ENCODE measurements around the gene HDHD5. TPM values are rescaled to one million over a fixed set of nuclear protein-coding genes. Genes with fewer than 3 reads are reported as not detected.

HDHD5 gene
- total RNA-seq, 1 donor from 2014 or later, result 52.6 TPM

DNA sequence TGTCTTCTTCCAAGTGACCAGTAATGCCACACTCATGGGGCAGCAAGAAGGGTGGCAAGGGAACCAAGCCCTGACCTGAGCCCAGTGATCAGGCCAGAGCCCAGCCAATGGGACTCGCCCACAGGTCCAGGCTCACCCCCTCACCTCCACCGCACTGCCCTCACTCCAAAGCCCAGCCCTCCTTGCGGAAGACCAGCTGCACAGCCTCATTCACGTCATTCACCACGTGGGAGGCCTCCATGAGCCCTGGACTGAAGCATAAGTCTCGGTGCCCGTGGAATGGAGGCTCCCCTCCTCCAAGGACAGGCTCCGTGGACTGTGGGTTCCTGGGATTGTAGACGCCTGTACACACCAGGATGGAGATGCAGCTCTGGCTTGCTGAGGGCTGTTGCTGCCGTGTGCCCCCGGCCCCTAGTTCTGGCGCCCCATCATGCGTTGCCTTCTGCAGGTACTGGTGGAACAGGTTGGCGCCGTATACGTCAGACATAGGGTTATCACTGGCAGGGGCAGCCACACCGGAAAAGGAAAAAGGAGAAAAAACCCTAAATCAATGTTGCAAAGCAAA is 21.1 kb downstream of the HDHD5 start:
- intact Hi-C loops (cut with micrococcal nuclease), result no loop called here
- DNase-seq, result no peak
- Histone ChIP-seq H3K4me3 (no peak overlapping the region), H3K27ac (replicated peaks) (no peak overlapping the region), H3K36me3 (peaks cover 42% of the 10 kb centered on the region), H3K9me3 (replicated peaks) (no peaks in the 10 kb centered on the region), H3K27me3 (ENCODE audit: low read depth) (no peaks in the 10 kb centered on the region), H3K4me1 (peaks cover 47% of the 10 kb centered on the region)
- TF ChIP-seq, protein P1, sequence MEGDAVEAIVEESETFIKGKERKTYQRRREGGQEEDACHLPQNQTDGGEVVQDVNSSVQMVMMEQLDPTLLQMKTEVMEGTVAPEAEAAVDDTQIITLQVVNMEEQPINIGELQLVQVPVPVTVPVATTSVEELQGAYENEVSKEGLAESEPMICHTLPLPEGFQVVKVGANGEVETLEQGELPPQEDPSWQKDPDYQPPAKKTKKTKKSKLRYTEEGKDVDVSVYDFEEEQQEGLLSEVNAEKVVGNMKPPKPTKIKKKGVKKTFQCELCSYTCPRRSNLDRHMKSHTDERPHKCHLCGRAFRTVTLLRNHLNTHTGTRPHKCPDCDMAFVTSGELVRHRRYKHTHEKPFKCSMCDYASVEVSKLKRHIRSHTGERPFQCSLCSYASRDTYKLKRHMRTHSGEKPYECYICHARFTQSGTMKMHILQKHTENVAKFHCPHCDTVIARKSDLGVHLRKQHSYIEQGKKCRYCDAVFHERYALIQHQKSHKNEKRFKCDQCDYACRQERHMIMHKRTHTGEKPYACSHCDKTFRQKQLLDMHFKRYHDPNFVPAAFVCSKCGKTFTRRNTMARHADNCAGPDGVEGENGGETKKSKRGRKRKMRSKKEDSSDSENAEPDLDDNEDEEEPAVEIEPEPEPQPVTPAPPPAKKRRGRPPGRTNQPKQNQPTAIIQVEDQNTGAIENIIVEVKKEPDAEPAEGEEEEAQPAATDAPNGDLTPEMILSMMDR (IDR thresholded peaks at IDR 0.05; ENCODE audit: borderline replicate concordance), result no peak

DNA sequence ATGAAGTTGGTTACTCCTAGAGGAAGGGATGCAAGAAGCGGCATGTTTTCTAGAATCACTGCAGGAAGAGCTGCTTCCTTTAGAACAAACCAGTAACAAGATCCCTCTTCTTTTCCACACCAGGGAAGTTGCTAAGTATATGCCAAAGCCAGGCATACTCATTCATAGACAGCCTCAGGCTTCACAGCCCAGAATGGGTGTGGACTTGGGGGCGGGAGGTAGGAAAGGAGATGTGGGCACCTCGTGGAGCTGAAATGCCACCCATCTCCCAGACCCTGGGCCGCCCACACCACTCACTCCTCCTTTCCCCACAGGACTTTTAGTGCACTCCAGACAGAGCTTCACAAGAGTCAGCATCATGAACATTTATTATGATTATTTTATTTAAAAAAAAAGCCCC is 21.9 kb downstream of the HDHD5 start:
- Histone ChIP-seq H3K4me1 (peaks cover 51% of the 10 kb centered on the region), H3K4me3 (no peak overlapping the region), H3K36me3 (peaks cover 34% of the 10 kb centered on the region), H3K27ac (replicated peaks) (no peak overlapping the region), H3K27me3 (ENCODE audit: low read depth) (no peaks in the 10 kb centered on the region), H3K9me3 (replicated peaks) (no peaks in the 10 kb centered on the region)
- no peak for DNase-seq
- intact Hi-C loops (cut with micrococcal nuclease), result no loop called here
- TF ChIP-seq, protein P1 (IDR thresholded peaks at IDR 0.05; ENCODE audit: borderline replicate concordance), result no peak

DNA sequence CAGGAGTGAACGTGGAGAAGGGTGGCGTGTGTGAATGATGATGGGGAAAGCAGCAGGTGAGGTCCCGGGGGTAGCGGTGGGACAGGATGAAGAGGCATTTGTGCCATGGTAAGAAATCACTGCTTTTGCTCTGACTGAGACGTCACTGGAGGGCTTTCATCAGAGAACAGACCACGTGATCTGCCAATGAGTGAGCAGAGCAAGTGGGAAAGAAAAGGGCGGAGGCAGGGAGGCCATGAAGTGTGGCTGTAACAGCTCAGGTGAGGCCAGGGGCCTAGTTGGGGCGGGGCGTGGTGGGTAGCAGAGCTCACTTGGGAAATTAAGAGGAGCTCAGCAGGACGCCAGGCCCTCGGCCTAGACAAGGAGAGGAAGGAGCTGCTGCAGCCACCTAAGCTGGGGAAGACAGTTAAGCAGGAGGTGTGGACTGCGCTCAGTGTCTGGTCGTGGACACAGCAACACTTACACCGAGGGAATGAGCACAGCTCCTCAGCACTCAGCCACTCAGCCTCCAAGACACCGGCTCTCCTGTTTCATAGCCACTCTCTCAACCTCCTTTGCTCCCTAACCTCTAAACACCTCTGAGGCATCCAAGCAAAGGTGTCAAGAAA is 23.8 kb downstream of the HDHD5 start:
- no peak overlapping the region for H3K4me3 ChIP-seq
- no peaks in the 10 kb centered on the region for H3K27me3 ChIP-seq (ENCODE audit: low read depth)
- intact Hi-C loops (cut with micrococcal nuclease), result no loop called here
- TF ChIP-seq, protein P1 (IDR thresholded peaks at IDR 0.05; ENCODE audit: borderline replicate concordance), result no peak
- DNase-seq, result no peak
- H3K36me3 ChIP-seq, result peaks cover 17% of the 10 kb centered on the region
- H3K27ac ChIP-seq (replicated peaks), result no peak overlapping the region
- H3K9me3 ChIP-seq (replicated peaks), result no peaks in the 10 kb centered on the region
- H3K4me1 ChIP-seq, result peaks cover 45% of the 10 kb centered on the region

DNA sequence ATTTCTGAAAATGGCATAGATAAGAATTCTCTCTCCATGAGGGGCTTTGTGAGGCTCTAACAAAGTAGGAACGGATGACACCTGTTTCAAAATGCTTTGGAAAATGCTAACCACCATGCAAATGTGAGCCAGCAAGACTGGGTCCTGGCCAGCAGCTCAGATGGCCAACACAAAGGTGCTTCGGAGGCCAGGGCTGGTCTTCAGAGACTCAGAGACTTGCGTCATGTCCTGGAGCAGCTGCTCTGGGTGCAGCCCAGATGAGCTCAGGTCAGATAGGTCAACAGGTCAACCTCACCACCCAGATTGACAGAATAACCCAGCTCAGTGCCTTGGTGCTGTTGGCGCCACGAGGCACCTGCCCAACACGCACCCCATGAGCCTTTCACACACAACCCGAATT is 25.9 kb downstream of the HDHD5 start:
- Histone ChIP-seq H3K9me3 (replicated peaks) (no peaks in the 10 kb centered on the region), H3K4me3 (no peak overlapping the region), H3K36me3 (peaks cover 14% of the 10 kb centered on the region), H3K27ac (replicated peaks) (peak overlapping the region; percentile 47), H3K4me1 (peaks cover 26% of the 10 kb centered on the region), H3K27me3 (ENCODE audit: low read depth) (no peaks in the 10 kb centered on the region)
- intact Hi-C loops (cut with micrococcal nuclease), result no loop called here
- TF ChIP-seq, protein P1 (IDR thresholded peaks at IDR 0.05; ENCODE audit: borderline replicate concordance), result no peak
- no peak for DNase-seq

DNA sequence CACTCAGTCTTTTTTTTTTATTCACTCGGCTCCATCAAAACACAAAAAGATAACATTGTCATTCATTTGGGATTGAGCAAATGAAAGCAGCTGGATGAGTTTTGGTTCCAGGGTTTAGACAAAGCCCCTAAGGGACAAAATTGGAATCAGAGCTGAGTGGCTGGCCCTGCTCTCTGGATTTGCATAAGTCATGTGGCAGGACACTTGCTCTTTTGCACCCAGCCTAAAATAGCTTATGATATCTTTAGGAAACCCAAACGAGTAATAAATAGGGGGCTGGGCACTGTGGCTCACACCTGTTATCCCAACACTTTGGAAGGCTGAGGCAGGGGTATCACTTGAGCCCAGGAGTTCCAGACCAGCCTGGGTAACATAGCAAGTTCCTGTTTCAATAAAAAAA is 27.0 kb downstream of the HDHD5 start:
- Histone ChIP-seq H3K9me3 (replicated peaks) (no peaks in the 10 kb centered on the region), H3K36me3 (peaks cover 4% of the 10 kb centered on the region), H3K27ac (replicated peaks) (peak overlapping the region; percentile 47), H3K4me1 (peaks cover 26% of the 10 kb centered on the region), H3K4me3 (peak overlapping the region; percentile 42), H3K27me3 (ENCODE audit: low read depth) (no peaks in the 10 kb centered on the region)
- DNase-seq, result peak; percentile 37
- TF ChIP-seq, protein P1 (IDR thresholded peaks at IDR 0.05; ENCODE audit: borderline replicate concordance), result no peak
- intact Hi-C loops (cut with micrococcal nuclease), result no loop called here
